HG03025 (cell line): Measurements from ENCODE around the gene CCDC184.

Experiments used
- ATAC-seq: cut with Tn5 transposase; IDR thresholded peaks from one replicate; pipeline ENCODE4 v1.9.1; 2021; ENCODE audit warnings: mild to moderate bottlenecking, moderate library complexity; ENCODE audit not compliant: unreplicated experiment, low FRiP score

The CCDC184 gene

DNA sequence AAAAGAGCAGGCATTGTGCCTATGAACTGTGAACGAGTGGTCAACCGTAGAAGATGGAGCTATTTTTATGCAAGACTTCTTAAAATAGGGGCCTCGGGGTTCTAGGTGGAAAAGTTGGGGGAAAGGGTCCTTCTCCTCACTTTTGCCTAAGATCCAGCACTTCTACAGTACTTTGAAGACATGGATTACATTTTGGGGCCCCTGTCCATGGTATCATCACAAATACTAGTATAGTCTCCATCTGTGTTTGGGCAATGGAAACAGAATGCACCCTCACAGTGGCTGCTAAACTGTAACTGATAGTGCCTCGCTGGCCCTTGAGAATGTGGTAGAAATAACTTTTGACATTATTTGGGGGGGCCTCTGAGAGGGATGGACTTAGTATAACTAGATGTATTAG lies 5.5 kb upstream of the CCDC184 start:
- ATAC-seq = no peak

DNA sequence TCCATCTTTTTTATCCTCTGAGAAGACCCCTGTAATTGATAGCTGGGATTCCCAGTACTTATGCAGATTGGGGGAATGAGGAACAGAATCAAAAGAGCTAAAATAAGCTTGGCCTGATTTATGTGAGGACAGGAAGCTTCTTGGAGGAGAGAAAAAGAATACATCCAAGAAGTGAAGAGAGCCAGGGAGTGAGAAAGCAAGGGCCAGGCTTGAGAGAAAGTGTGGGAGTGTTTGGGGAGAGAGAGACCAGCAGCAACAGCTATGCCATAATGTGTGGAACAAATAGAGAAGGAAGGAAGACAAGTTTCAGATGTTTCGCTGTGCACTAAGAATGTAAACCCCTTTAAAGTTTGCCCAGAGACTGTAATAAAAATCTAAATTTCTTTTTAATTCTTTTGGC lies 4.0 kb upstream of the CCDC184 start:
- no peak for ATAC-seq

DNA sequence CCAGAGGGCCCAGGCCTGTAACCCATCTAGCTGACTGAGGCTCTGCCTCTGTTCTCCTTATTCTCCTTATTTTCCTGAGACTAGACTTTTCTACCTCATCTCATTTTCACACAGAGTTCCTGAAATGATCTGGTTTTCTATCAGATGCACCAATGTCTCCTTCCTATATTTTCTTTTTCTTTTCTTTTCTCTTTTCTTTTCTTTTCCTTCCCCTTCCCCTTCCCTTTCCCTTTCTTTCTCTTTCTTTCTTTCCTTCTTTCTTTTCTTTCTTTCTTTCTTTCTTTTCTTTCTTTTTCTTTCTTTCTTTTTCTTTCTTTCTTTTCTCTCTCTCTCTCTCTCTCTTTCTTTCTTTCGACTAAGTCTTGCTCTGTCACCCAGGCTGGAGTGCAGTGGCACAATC lies 3.0 kb upstream of the CCDC184 start:
- no peak for ATAC-seq

DNA sequence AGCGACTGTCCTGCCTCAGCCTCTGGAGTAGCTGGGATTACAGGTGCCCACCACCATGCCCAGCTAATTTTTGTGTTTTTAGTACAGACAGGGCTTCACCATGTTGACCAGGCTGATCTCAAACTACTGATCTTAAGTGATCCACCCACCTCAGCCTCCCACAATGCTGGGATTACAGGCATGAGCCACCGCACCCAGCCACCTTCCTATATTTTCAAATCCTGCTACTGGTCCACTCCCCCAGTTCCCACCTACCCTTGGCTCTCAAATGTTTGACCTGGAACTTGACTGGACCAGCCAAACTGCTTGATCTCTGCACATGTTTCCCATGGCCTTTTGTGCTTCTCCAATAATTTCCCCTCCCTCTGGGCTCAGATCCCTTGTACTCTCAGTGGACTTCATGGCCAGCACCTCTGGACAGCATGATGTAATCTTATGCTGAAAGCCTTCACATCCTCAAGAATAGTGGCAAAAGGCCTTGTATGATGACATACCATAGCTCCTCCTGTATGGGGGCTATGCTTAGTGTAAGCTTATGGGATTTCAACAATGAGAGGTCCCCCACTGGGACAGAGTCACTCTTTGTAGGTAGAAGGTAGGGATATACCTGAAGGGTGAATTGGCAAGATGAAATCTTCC lies 2.5 kb upstream of the CCDC184 start:
- no peak for ATAC-seq

DNA sequence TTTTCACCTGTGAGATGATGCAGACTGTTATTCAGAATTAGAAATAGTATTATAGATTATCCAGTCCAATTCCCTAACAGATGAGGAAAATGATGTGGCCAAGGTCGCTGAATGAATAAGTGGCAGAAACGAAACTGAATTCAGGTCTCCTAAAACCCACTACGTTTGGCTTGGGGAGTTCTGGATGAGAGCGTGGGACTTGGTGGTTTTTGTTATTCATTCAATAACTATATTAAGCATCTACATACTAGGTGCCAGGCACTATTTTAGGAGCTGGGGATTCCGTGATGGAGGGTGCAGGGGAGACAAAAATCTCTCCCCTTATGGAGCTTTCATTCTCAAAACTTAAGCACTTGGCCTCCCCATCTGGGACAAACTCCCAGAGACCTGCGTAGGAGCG lies 813 bp upstream of the CCDC184 start:
- no peak for ATAC-seq

DNA sequence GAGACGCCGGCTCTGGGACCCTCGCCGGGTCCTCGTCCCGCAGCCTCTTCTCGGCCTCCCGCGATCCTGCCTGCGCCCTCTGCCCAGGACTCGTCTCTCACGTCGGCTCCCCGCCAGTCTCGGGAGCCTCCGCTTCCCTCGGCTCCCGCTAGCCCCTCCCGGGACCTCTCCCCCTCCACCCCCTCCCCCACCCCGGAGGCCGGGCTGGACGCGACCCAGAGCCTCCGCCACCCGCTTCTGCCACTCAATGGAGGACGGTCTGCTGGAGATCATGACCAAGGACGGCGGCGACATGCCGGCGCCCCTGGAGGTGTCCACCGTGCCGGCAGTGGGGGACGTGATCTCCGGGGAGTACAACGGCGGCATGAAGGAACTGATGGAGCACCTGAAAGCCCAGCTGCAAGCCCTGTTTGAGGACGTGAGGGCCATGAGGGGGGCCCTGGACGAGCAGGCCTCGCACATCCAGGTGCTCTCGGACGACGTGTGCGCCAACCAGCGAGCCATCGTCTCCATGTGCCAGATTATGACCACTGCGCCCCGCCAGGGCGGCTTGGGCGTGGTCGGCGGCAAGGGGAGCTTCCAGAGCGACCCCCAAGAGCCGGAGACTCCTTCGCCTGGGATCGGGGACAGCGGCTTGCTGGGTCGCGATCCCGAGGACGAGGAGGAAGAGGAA lies 568 bp downstream of the CCDC184 start:
- ATAC-seq = no peak

DNA sequence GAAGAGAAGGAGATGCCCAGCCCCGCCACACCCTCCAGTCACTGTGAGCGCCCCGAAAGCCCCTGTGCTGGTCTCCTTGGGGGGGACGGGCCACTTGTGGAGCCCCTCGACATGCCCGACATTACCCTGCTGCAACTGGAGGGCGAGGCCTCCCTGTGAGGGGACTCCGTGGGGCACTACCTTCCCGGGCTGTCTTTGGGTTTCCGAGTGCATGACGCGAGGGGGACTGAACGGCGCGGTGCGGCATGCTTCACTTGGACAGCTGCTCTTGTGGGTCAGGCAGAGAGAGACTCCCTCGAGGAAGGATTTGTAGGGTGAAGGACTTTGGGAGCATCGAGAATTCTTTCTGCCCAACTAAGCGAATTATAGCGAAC lies 1.1 kb downstream of the CCDC184 start:
- ATAC-seq = no peak

DNA sequence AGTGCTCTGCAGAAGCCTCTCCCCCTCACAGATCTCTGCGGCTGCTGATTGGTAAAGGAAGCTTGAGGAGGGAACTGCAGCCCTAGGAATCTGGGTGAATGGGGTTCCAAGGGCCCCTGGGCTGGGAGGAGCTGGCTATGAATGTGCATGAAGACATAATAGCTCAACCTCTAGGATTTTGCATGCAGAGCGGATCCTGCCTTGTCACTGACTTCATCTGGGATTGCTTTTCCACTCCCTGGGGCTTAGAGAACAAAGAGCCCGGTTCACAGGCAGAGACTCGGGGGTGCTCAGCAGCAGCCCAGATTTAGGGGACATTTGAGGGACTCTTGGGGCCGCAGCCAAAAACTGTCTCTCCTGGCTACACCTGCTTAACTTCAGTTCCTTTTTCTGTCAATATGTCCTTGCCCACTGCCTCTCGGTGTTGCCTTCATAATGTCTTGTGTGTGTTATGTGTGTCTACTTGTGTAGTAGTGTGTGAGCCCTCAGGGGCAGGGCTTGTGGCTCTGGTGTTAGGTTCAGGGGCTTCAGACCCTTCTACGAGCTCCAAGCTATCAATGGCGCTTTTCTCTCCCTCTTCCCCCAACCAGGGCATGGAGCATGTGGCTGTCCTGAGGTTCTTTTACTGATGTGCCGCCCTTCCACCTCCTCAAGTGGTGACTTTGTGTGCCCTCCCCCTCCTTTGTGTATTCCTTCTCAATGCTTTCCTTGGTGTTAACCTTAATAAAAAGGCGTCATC lies 1.9 kb downstream of the CCDC184 start:
- no peak for ATAC-seq

DNA sequence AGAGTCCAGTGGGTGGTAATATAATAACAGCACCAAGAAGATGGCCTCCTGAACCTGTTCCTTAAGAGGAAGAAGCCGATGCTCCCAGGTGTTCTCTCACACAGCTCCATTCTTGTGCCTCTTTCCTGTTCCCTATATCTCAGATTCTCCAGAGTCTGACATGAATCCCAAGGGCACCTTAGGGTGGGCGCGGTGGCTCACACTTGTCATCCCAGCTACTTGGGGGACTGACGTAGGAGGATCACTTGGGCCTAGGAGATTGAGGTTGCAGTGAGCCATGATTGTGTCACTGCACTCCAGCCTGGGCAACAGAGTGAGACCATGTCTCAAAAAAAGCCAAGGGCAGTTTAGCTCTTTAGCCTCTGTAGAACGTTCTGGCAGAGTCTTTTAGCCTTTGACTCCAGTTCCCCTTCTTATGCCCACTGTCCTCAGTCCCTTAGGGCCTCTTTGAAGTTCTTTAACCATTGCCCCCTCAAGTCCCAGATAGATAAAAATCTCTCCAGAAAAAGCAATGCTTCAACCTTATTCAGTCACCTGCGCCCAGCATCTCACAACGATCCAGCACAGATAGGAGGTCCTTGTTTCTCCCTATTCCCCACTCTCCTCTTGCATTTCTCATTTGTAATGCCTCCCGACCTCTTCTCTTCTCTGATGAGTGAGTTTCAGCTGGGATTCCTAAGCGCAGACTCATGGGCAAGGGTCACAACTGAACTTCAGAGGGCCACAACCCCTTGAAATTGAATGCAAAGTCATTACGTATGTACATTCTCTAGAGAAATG lies 4.7 kb downstream of the CCDC184 start:
- no peak for ATAC-seq

DNA sequence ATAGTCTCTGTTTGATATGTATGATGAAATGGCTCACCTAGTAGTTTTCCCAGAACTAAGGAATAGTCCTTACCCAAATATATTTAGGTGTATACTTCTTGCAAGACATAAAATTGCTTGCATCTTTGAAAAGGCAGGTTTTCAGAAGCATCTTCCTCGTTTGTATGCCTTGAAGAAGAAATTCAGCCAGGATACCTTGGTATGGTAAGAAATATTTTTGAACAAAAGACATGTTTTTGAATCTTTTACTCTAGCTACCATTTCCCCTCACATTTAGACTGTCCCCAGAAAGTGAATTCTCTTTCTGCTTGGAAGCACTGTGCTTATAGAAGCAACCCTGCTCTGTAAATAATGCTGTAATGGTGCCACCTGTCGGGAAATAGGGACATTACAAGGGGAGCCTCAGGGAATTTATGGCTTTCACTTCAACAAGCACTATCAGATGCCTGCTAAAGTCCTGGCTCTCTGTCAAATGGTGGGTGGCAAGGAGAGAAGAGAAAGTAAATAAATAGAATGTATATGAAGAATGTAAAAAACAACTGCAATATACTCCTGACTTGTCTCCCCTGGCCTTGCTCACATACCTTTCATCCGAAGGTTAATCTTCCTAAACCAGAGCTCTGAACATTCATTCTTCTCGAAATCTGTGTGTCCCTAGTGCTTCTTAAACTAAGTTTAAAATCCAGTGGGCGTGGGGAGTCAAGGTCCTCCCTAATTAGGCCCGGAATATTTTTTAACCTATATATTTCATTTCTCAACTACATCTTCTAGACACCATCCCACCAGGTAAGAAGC lies 6.1 kb downstream of the CCDC184 start:
- no peak for ATAC-seq

DNA sequence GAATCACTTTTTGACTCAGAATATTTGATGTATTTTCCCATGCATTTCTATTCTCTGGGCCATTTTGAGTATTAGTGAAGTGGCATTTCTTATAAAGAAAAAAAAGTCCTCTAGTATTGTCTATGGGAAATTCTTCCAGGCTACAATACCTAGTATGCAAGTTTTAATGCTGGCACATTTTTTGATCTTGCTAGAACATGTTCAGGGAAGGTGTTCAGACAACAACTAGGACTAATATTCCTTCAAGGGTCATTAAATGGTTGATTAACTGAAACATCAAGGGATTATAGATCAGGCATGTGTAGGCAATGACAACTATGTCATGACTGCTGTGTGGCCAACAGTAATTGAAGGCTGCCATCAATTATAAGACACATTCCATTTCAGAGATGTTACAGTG lies 7.7 kb downstream of the CCDC184 start:
- no peak for ATAC-seq

DNA sequence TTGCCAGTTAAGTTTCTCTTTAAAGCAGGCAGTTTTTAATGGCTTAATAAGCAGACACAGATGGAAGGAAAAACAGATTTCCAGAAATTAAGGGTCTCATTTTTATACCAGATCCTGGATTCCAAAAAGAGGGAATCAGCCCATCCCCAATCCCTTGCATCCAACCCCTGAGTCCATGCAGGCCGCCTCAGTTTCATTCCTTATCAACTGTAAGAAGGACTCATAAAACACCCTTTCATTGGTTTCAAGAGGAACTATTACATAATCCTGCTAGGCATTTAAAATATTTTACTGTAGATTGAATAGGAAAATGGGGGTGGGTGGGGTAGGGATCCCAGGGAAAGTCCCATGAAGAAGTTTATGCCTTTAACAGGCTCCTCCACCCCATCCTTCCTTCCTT lies 9.4 kb downstream of the CCDC184 start:
- no peak for ATAC-seq

DNA sequence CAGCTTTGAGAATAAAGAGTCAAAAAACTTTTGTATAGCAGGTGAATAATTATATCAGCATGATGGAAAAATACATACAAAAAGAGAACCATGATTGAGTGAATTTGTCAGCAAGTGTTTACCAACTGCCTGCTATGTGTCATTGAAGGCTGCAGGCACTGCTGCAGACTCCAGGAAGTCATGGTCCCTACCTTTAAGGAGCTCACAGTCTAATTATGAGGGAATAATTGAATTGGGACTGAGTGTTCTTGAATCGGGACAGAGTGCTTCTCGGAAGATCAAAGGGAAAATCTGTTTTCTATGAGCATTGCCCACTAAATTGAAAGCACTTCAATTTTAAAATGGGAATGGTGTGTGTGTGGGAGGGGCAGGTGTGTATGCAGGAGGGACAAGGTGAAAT lies 10.2 kb downstream of the CCDC184 start:
- ATAC-seq = no peak

DNA sequence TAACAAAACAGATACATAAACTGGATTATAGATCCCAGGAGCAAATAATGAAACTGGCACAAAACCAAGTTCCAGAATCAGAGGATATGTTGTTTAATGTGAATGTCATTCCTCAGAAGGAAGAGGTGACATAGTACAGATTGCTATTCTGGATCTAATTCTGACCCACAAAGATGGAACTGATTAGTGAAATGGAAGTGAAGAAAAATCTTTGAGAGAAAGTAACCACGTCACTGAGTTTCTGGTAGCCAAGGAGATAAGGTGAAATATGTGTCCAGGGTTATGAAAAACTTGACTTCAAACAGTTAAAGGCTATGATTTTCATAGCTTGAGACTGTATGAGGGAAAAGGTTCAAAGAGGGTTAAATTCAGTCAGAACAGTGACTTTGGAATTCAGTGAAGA lies 11.4 kb downstream of the CCDC184 start:
- no peak for ATAC-seq

DNA sequence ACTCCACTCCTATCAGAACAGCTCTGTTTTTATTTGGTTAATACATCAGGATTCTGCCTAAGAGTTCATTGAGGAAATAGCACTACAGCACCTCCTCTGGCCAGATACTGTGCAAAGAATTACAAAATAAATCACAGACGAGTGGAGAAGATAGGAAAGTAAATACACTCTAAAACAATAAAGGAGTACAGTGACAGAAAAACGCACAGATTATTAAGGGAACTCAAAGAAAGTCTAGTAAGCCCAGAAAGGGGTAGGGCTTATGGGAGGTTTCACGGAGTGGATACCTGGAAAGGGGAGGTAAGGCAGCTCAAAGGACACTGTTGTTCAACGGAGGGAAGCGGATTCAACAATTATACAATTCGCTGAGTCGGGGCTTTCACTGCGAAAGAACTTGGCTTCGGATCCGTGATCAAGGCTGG lies 14.1 kb downstream of the CCDC184 start:
- peak; percentile 13 for ATAC-seq

DNA sequence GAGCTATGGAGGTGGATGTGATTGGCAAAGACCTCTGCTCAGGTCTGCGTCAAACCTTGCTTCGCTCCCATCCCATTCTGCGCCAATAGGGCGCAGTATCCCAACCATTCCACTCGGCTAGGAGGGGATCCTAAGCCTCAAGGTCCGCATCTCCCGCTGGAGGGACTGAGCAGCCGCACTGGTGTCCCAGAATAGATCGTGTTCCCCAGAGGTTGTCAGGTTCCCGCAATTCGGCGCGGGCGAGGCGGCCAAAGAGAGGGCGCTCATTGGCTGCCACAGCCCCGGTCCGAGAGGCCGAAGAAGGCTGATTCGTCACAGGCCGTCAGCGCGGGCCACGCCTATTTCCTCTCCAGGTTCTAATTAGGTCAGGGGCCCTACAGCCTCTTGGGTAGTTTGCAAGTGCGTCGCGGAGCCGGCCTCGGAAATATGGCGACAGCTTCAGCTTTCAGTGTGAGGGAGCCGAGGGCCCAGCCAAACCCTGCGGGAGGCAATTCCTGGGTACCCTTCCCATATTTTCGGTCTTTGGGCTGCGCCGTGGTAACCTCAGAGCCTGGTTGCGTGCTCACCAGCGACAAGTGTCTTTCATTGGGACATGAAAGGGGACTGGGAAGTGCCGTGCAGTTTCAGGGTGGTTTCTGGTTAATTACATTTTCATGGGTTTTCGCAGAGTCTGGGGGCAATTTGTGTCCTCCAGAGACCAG lies 14.7 kb downstream of the CCDC184 start:
- peak; percentile 99 for ATAC-seq

DNA sequence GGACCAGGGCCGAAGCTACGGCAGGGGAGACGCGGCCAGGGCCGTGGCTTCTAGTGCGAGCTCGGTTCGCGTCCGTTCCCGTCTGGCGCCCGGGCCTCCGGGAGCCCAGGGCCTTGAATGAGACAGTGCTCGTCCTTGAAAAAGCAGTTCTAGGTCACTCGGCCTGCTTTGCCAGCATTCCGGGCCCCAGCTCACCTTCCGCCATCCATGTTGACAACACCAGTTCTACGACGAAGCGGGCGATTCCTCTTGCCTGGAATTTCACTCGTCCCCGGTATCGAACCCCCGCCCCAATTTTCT lies 15.2 kb downstream of the CCDC184 start:
- ATAC-seq = peak; percentile 15

DNA sequence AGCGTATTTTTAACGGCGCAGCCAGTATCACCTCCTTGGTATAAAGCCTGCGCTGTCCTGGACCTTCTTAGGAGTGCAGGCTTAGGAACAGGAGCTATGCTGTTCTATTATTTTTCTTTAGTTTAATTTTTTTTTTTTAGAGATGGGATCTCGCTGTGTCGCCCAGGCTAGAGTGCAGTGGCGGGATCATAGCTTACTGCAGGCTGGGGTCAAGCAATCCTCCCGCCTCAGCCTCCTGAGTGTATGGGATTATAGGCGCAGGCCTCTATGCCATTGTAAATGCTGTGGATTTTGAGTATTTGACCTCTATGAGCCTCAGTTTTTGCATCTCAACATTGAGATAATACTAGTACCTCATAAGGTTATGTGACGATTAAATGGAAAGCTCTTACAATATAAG lies 15.5 kb downstream of the CCDC184 start:
- no peak for ATAC-seq

DNA sequence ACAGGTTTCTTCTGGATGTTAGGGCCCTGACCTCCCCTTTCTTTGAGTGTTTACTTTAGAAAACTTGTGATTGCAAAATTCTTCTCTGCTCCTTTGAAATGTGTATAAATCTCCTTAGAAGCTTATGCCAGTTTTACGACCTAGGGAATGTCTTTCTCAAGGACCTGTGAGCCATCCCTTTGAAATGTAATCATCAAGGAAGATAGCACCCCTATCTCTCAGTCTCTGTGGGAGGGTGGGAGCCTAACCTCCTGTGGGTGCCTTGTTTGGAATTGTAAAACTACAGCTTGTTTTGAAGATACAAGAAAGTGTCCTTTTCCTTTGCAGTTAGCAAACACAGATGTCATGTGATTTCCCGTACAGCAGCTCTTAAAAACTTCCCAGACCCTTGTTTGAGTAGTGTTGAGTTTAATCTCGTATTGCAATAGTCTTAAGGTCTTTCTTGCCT lies 16.4 kb downstream of the CCDC184 start:
- no peak for ATAC-seq

DNA sequence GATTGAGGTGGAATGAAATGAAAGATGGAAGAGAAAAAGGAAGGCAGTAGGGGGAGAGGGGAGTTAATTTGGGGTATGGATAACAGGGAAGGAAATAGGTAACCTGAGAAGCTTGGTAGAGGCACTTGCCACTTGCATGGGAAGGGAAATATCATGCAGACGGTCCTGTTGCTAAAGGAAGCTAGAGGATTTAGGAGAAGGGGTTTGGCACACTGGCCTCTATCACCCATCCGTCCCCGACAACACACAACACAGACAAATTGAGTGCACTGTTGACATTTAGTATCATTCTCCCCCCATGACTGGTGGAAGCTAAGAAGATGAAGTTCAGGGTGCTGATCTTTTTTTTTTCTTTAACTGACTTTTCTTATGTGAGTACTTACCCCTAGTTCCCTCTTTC lies 17.6 kb downstream of the CCDC184 start:
- no peak for ATAC-seq
